ENCODE measurements around the gene PLA2G4D. TPM values are rescaled to one million over a fixed set of nuclear protein-coding genes. Genes with fewer than 3 reads are reported as not detected.
A peak's percentile ranks its signal among the peaks of the same experiment; 100 is the strongest.

PLA2G4D gene
- total and polyA plus RNA-seq, 12 donors = not detected

DNA sequence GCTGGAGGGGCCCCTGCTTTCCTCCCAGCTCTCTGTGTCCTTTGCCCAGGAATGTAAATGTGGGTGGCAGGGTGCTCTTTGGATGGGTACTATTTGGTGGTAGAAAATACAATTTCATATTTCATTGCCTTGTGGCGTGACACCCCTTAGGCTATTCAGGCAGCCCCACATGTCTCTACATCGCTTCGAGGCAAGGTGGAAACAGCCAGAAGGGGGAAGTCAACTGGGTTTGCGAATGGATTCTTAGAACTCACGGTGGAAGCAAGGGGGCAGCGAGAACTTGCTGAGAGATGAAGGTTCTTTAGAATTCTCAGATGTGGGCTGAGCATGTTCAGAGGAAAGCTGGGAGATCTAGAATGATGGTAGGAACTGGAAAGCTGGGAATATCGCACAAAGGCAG, 25.3 kb downstream of the PLA2G4D start:
- H3K36me3 ChIP-seq = no peaks in the 10 kb centered on the region
- no peak overlapping the region for H3K4me3 ChIP-seq
- intact Hi-C loops (cut with DNase I) = loop anchor here in 5 of 10 donors (5.0 to 10.0 kb wide), 3 partner anchors 63 to 68 kb away; no protein-coding TSS in a partner anchor
- peaks cover 0 to 4% (median 0%) of the 10 kb centered on the region in 7 donors for H3K27me3 ChIP-seq
- 90 to 94% methylated on average over 7 of the region's 7 CpGs for WGBS, 2 donors
- peaks cover 0 to 4% (median 0%) of the 10 kb centered on the region in 11 donors for H3K9me3 ChIP-seq
- peaks cover 0 to 11% (median 0%) of the 10 kb centered on the region in 9 donors for H3K4me1 ChIP-seq
- no peak overlapping the region for H3K27ac ChIP-seq
- no peak for ATAC-seq
- TF ChIP-seq, protein P1, sequence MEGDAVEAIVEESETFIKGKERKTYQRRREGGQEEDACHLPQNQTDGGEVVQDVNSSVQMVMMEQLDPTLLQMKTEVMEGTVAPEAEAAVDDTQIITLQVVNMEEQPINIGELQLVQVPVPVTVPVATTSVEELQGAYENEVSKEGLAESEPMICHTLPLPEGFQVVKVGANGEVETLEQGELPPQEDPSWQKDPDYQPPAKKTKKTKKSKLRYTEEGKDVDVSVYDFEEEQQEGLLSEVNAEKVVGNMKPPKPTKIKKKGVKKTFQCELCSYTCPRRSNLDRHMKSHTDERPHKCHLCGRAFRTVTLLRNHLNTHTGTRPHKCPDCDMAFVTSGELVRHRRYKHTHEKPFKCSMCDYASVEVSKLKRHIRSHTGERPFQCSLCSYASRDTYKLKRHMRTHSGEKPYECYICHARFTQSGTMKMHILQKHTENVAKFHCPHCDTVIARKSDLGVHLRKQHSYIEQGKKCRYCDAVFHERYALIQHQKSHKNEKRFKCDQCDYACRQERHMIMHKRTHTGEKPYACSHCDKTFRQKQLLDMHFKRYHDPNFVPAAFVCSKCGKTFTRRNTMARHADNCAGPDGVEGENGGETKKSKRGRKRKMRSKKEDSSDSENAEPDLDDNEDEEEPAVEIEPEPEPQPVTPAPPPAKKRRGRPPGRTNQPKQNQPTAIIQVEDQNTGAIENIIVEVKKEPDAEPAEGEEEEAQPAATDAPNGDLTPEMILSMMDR (IDR thresholded peaks at IDR 0.05) = no peak
- DNase-seq = no peak

DNA sequence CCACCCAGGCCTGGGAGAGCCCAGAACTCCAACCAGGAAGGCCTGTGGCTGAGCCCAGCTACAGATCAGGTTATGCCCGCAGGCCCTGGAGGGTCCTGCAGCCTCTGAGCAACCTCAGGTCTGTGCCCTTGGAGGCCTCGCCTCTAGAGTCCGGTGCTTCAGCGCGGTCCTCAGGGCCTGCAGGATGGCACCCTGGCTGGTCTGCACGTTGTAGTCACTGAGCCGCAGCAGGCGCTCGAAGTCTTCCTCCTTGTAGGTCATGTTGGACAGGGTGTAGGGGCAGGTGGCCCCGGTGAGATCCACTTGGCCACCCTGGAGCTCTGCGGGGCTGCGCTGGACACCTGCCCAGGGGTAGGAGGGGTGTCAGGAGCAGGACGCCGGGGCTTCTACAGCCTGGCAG, 25.8 kb downstream of the PLA2G4D start:
- Histone ChIP-seq H3K4me3 (no peak overlapping the region), H3K27me3 (peaks cover 0 to 4% (median 0%) of the 10 kb centered on the region in 7 donors), H3K27ac (no peak overlapping the region), H3K9me3 (peaks cover 0 to 4% (median 0%) of the 10 kb centered on the region in 11 donors), H3K36me3 (no peaks in the 10 kb centered on the region), H3K4me1 (peaks cover 0 to 11% (median 0%) of the 10 kb centered on the region in 9 donors)
- TF ChIP-seq, protein P1 (IDR thresholded peaks at IDR 0.05) = no peak
- intact Hi-C loops (cut with DNase I) = loop anchor here in 5 of 10 donors (5.0 to 10.0 kb wide), 3 partner anchors 64 to 69 kb away; no protein-coding TSS in a partner anchor
- no peak for ATAC-seq
- no peak for DNase-seq
- WGBS, 2 donors = 93 to 97% methylated on average over 14 of the region's 14 CpGs

DNA sequence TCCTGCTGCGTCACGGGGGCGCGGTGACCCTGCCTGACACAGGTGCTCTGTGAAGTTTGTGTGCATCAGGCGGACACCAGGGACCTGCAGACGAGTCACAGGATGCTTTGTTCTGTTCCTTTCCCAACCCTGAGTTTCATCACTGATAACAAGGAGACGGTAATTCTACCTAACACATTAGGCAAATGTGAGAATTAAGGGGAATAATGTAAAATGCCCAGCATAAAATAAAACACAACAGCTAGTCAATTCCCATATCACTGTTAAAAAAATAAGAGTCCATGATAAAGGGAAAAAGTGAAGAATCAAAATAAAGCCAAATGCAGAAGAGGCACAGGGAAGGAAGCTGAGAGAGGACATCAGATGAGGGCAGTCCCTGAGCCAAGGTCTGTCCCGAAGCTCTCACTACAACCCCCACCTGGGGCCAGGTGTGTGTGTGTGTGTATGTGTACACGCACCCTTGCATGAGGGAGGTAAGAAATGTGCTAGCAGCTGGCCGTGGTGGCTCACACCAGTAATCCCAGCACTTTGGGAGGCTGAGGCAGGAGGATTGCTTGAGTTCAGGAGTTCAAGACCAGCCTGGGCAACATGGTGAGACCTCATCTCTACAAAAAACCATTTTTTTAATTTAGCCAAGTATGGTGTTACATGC, 27.5 kb downstream of the PLA2G4D start:
- H3K36me3 ChIP-seq = no peaks in the 10 kb centered on the region
- peaks cover 0 to 4% (median 0%) of the 10 kb centered on the region in 11 donors for H3K9me3 ChIP-seq
- ATAC-seq = no peak
- whole genome bisulfite sequencing, 2 donors = 38 to 46% methylated on average over 10 of the region's 10 CpGs
- H3K4me3 ChIP-seq = no peak overlapping the region
- H3K4me1 ChIP-seq = peaks cover 0 to 11% (median 0%) of the 10 kb centered on the region in 9 donors
- H3K27ac ChIP-seq = no peak overlapping the region
- intact Hi-C loops (cut with DNase I) = loop anchor here in 9 of 10 donors (1.0 to 10.0 kb wide), 7 partner anchors 65 to 72 kb away; no protein-coding TSS in a partner anchor
- no peak for DNase-seq
- TF ChIP-seq, protein P1 (IDR thresholded peaks at IDR 0.05) = peak in 1 of 9 donors; percentile 27
- no peaks in the 10 kb centered on the region for H3K27me3 ChIP-seq

DNA sequence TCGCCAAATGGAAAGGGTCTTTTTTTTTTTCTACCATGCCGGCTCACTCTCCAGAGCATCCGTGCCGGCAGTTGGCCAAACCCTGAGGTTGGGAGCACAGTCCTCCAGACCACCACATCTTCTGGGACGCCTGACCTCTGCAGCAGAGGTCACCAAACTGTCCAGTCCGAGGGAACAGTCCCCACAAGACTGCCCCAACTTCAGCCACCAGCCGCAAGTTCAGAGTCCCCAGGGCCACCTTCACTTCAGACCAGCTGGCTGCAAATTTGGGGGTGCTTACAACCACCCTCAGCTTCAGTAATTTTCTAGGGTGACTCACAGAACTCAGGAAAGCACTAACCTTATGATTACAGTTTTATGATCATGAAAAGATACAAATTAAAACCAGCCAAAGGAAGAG, 28.9 kb downstream of the PLA2G4D start:
- TF ChIP-seq, protein P1 (IDR thresholded peaks at IDR 0.05) = no peak
- no peaks in the 10 kb centered on the region for H3K27me3 ChIP-seq
- H3K4me1 ChIP-seq = peaks cover 0 to 11% (median 0%) of the 10 kb centered on the region in 9 donors
- ATAC-seq (no peak), DNase-seq (no peak)
- intact Hi-C loops (cut with DNase I) = loop anchor here in 5 of 10 donors (5.0 to 10.0 kb wide), 3 partner anchors 67 to 72 kb away; no protein-coding TSS in a partner anchor
- H3K4me3 ChIP-seq = no peak overlapping the region
- no peak overlapping the region for H3K27ac ChIP-seq
- WGBS, 2 donors = 46 to 47% methylated on average over 7 of the region's 7 CpGs
- peaks cover 0 to 4% (median 0%) of the 10 kb centered on the region in 11 donors for H3K9me3 ChIP-seq
- no peaks in the 10 kb centered on the region for H3K36me3 ChIP-seq

Measured in heart right ventricle (tissue), 16 donors.